Erythroblast (primary cell): Measurements from ENCODE around the gene CREB5.

Experiments used
- GATA1 ChIP-seq: IDR thresholded peaks from 2 replicates; pipeline ENCODE4 v1.6.1; 2011; ENCODE audit warnings: low read depth, mild to moderate bottlenecking, control low read depth, low read length, moderate library complexity
- POLR2A ChIP-seq: IDR thresholded peaks from 2 replicates; pipeline ENCODE4 v1.6.1; 2011; ENCODE audit warnings: mild to moderate bottlenecking, low read length

GRCh38 chr7:28758186-28758585 lies 345.9 kb downstream of the CREB5 start:
- TF ChIP-seq POLR2A = no peak
- TF ChIP-seq GATA1 = no peak
